ACC112 (cell line): ENCODE measurements around the gene PYGO1.

Experiments
- H2AFZ ChIP-seq: fragments of 200-600 bp; sonication (generic); one replicate; pipeline ENCODE4 v1.6.0; 2017; ENCODE audit warnings: antibody characterized with exemption, low read length; ENCODE audit not compliant: unreplicated experiment
- H3K27ac ChIP-seq: fragments of 200-600 bp; sonication (generic); 2 replicates; pipeline ENCODE4 v1.5.1; 2014; ENCODE audit warnings: low read depth, mild to moderate bottlenecking, antibody characterized with exemption, low read length, moderate library complexity
- H3K27me3 ChIP-seq: fragments of 200-600 bp; sonication (generic); 2 replicates; pipeline ENCODE4 v1.6.1; 2014; ENCODE audit warnings: mild to moderate bottlenecking, antibody characterized with exemption, low read length, moderate library complexity, mixed read lengths; ENCODE audit not compliant: insufficient read depth
- H3K36me3 ChIP-seq: fragments of 200-600 bp; sonication (generic); 2 replicates; pipeline ENCODE4 v1.6.1; 2016; ENCODE audit warnings: mild to moderate bottlenecking, antibody characterized with exemption, low read length, moderate library complexity, mixed read lengths; ENCODE audit not compliant: insufficient read depth
- H3K4me1 ChIP-seq: fragments of 200-600 bp; sonication (generic); one replicate; pipeline ENCODE4 v1.6.1; 2016; ENCODE audit warnings: low read length, mixed read lengths; ENCODE audit not compliant: insufficient read depth, unreplicated experiment, control insufficient read depth
- H3K4me3 ChIP-seq: fragments of 200-600 bp; sonication (generic); 2 replicates; pipeline ENCODE4 v1.5.1; 2014; ENCODE audit warnings: mild to moderate bottlenecking, low read depth, low read length
- H3K79me2 ChIP-seq: fragments of 200-600 bp; sonication (generic); one replicate; pipeline ENCODE4 v1.6.0; 2016; ENCODE audit warnings: low read length; ENCODE audit not compliant: control insufficient read depth, unreplicated experiment, insufficient read depth

The PYGO1 gene

GRCh38 chr15:55588070-55588814 lies at the start of gene PYGO1:
Gene PYGO1 (minus strand): TSS chr15:55588345. CDS start chr15:55587883, 462 bp downstream.
- Histone ChIP-seq H3K4me3 (peak within 1 kb of the TSS; percentile 99), H3K27me3 (no peaks in the 10 kb centered on the region), H3K4me1 (peaks cover 15% of the 10 kb centered on the region), H3K27ac (0 out of 2 replicates have a peak within 1 kb of the TSS, but pooled peaks have one; percentile 41), H3K36me3 (no peaks in the 10 kb centered on the region), H2AFZ (peak within 1 kb of the TSS; percentile 95), H3K79me2 (peaks cover 25% of the 10 kb centered on the region)

- no peak overlapping the region for H2AFZ ChIP-seq
- no peaks in the 10 kb centered on the region; the same call in 1 of the 2 replicates for H3K36me3 ChIP-seq
- no peak overlapping the region for H3K4me3 ChIP-seq
- no peak overlapping the region for H3K27ac ChIP-seq
- no peaks in the 10 kb centered on the region for H3K79me2 ChIP-seq
- H3K27me3 ChIP-seq, result no peaks in the 10 kb centered on the region
- no peaks in the 10 kb centered on the region for H3K4me1 ChIP-seq
These were observed 48.9 kb upstream of the PYGO1 start for GRCh38 chr15:55637086-55637485.

GRCh38 chr15:55633731-55634130 lies 45.6 kb upstream of the PYGO1 start:
- Histone ChIP-seq H2AFZ (no peak overlapping the region), H3K27ac (no peak overlapping the region), H3K27me3 (no peaks in the 10 kb centered on the region), H3K4me3 (no peak overlapping the region), H3K36me3 (no peaks in the 10 kb centered on the region), H3K4me1 (no peaks in the 10 kb centered on the region), H3K79me2 (no peaks in the 10 kb centered on the region)

GRCh38 chr15:55632434-55632833 lies 44.3 kb upstream of the PYGO1 start:
- no peak overlapping the region for H3K27ac ChIP-seq
- no peak overlapping the region for H3K4me3 ChIP-seq
- H2AFZ ChIP-seq, result no peak overlapping the region
- no peaks in the 10 kb centered on the region for H3K79me2 ChIP-seq
- H3K4me1 ChIP-seq, result peaks cover 8% of the 10 kb centered on the region
- H3K27me3 ChIP-seq, result no peaks in the 10 kb centered on the region
- H3K36me3 ChIP-seq, result no peaks in the 10 kb centered on the region

- Histone ChIP-seq H2AFZ (no peak overlapping the region), H3K4me3 (no peak overlapping the region), H3K79me2 (no peaks in the 10 kb centered on the region), H3K27me3 (no peaks in the 10 kb centered on the region), H3K36me3 (no peaks in the 10 kb centered on the region), H3K4me1 (peaks cover 8% of the 10 kb centered on the region), H3K27ac (no peak overlapping the region)
These were observed 42.7 kb upstream of the PYGO1 start for GRCh38 chr15:55630858-55631257.

GRCh38 chr15:55628369-55628730 lies 40.2 kb upstream of the PYGO1 start:
- Histone ChIP-seq H3K4me3 (no peak overlapping the region), H2AFZ (no peak overlapping the region), H3K27ac (no peak overlapping the region; the same call in 1 of the 2 replicates), H3K4me1 (peaks cover 8% of the 10 kb centered on the region), H3K36me3 (no peaks in the 10 kb centered on the region), H3K27me3 (no peaks in the 10 kb centered on the region), H3K79me2 (no peaks in the 10 kb centered on the region)

- Histone ChIP-seq H3K79me2 (no peaks in the 10 kb centered on the region), H2AFZ (no peak overlapping the region), H3K4me1 (peaks cover 8% of the 10 kb centered on the region), H3K4me3 (no peak overlapping the region), H3K27me3 (no peaks in the 10 kb centered on the region), H3K36me3 (no peaks in the 10 kb centered on the region), H3K27ac (no peak overlapping the region; the same call in 1 of the 2 replicates)
These were observed 39.7 kb upstream of the PYGO1 start for GRCh38 chr15:55627730-55628368.

GRCh38 chr15:55619783-55620182 lies 31.6 kb upstream of the PYGO1 start:
- Histone ChIP-seq H2AFZ (no peak overlapping the region), H3K4me1 (no peaks in the 10 kb centered on the region), H3K27ac (no peak overlapping the region)

GRCh38 chr15:55618387-55618786 lies 30.2 kb upstream of the PYGO1 start:
- no peak overlapping the region for H2AFZ ChIP-seq
- no peak overlapping the region for H3K27ac ChIP-seq

More at GRCh38 chr15:55619783-55620182, 31.6 kb upstream of the PYGO1 start:
- no peaks in the 10 kb centered on the region for H3K36me3 ChIP-seq
- H3K27me3 ChIP-seq, result no peaks in the 10 kb centered on the region
- H3K4me3 ChIP-seq, result no peak overlapping the region
- no peaks in the 10 kb centered on the region for H3K79me2 ChIP-seq

GRCh38 chr15:55615445-55615844 lies 27.3 kb upstream of the PYGO1 start:
- Histone ChIP-seq H3K79me2 (no peaks in the 10 kb centered on the region), H3K4me3 (no peak overlapping the region), H3K4me1 (no peaks in the 10 kb centered on the region), H2AFZ (no peak overlapping the region), H3K27me3 (no peaks in the 10 kb centered on the region), H3K36me3 (no peaks in the 10 kb centered on the region), H3K27ac (no peak overlapping the region)

More at GRCh38 chr15:55618387-55618786, 30.2 kb upstream of the PYGO1 start:
- Histone ChIP-seq H3K4me1 (no peaks in the 10 kb centered on the region), H3K36me3 (no peaks in the 10 kb centered on the region), H3K79me2 (no peaks in the 10 kb centered on the region), H3K27me3 (no peaks in the 10 kb centered on the region), H3K4me3 (no peak overlapping the region)

- no peaks in the 10 kb centered on the region for H3K79me2 ChIP-seq
- no peak overlapping the region for H2AFZ ChIP-seq
- H3K36me3 ChIP-seq, result no peaks in the 10 kb centered on the region
- H3K4me1 ChIP-seq, result no peaks in the 10 kb centered on the region
- H3K4me3 ChIP-seq, result no peak overlapping the region
- H3K27me3 ChIP-seq, result no peaks in the 10 kb centered on the region
- no peak overlapping the region for H3K27ac ChIP-seq
These were observed 25.6 kb upstream of the PYGO1 start for GRCh38 chr15:55613727-55614126.
